Caki2 (cell line): ENCODE results near the gene CTBS. TPM values are rescaled to one million over a fixed set of nuclear protein-coding genes. Genes with fewer than 3 reads are reported as not detected.
"Not testable (repeated sequence)": the region's sequence is repeated elsewhere in the genome, so short reads cannot be mapped to it uniquely, and the experiment has no call there.

Experiments
- DNase-seq: peaks from one replicate; pipeline ENCODE4 v3.0.0-alpha.2; 2015; ENCODE audit warnings: low read depth
- in situ Hi-C: cut with HindIII; loops from 2 replicates; pipeline ENCODE4 v1.10.0; 2016; ENCODE audit warnings: low sequenced_read_pairs, low pct_unique_long_range_greater_than_20kb, mixed read lengths
- total RNA-seq: library from RNA; depleted of rRNA; stranded (reverse); fragments of >200 nt; shearing (Covaris generic); gene quantifications from 2 replicates; pipeline ENCODE4 v1.2.3, GENCODE V29; 2014; ENCODE audit warnings: low replicate concordance; rRNA removed

The CTBS gene
- total RNA-seq, 1 experiment from 2014 or later, result 5.5 TPM

- no peak for DNase-seq
- in situ Hi-C loops, result no loop called here
These were observed 63.6 kb downstream of the CTBS start for GRCh38 chr1:84510668-84511067.

- in situ Hi-C loops, result no loop called here
- no peak for DNase-seq
These were observed 64.1 kb downstream of the CTBS start for GRCh38 chr1:84510165-84510564.

- in situ Hi-C loops, result no loop called here
- no peak for DNase-seq
These were observed 65.2 kb downstream of the CTBS start for GRCh38 chr1:84509029-84509428.

GRCh38 chr1:84508510-84508909 is 65.7 kb downstream of the CTBS start:
- in situ Hi-C loops, result no loop called here
- DNase-seq, result no peak

- DNase-seq, in situ Hi-C loops: not testable (repeated sequence)
These were observed 66.4 kb downstream of the CTBS start for GRCh38 chr1:84507887-84508286.

GRCh38 chr1:84506729-84507453 is 67.3 kb downstream of the CTBS start:
- DNase-seq, result no peak
- in situ Hi-C loops, result no loop called here

- in situ Hi-C loops, result no loop called here
- DNase-seq, result peak; percentile 96
These were observed 68.1 kb downstream of the CTBS start, which contains the start of the genes GNG5 and SPATA1 for GRCh38 chr1:84506002-84506728. TSS of gene GNG5 (minus strand) at chr1:84506581. CDS start at chr1:84506091, 490 bp downstream. TSS of gene SPATA1 (plus strand) at chr1:84506386. CDS start at chr1:84516360, 9,974 bp downstream.

- in situ Hi-C loops, result no loop called here
These were observed 68.7 kb downstream of the CTBS start for GRCh38 chr1:84505493-84506001.

GRCh38 chr1:84504580-84505492 is 69.4 kb downstream of the CTBS start:
- DNase-seq, result no peak
- in situ Hi-C loops, result no loop called here

More at GRCh38 chr1:84505493-84506001, 68.7 kb downstream of the CTBS start:
- DNase-seq, result peak; percentile 57

- in situ Hi-C loops, result no loop called here
- no peak for DNase-seq
These were observed 71.3 kb downstream of the CTBS start for GRCh38 chr1:84502927-84503326.

Other genes with a start within 250 kb of the CTBS start
- gene DNASE2B, start 176.0 kb downstream of the CTBS start, total RNA-seq, result not detected in 2 replicates
- 40.3 and 41.2 TPM in 2 replicates for gene RPF1, start 95.2 kb downstream of the CTBS start, total RNA-seq
- gene SPATA1, start 68.1 kb downstream of the CTBS start, total RNA-seq, result not detected in 2 replicates
- gene GNG5, start 67.9 kb downstream of the CTBS start, total RNA-seq, result 81.2 and 90.2 TPM in 2 replicates
- gene SSX2IP, start 116.0 kb upstream of the CTBS start, total RNA-seq, result 13.8 and 21.4 TPM in 2 replicates